DND-41 (cell line): ENCODE data around the gene MEOX2.

ENCODE experiments used
- ATAC-seq: fragments of 200-7000 bp; cut with Tn5 transposase; 3 replicates; pipeline ENCODE4 v1.9.1; 2021; ENCODE audit warnings: low read depth; ENCODE audit not compliant: insufficient read depth
- DNase-seq: peaks from one replicate; pipeline ENCODE4 v3.0.0-alpha.2; 2020
- H2AFZ ChIP-seq: 2 replicates; pipeline ENCODE4 v1.6.0; 2012; ENCODE audit warnings: low read depth, low read length
- H3K27ac ChIP-seq: 2 replicates; pipeline ENCODE4 v1.5.1; 2012; ENCODE audit warnings: low read length, inconsistent platforms
- H3K27me3 ChIP-seq: fragments of 200-600 bp; sonication (generic); 2 replicates; pipeline ENCODE4 v1.6.0; 2012; ENCODE audit warnings: low read length, mild to moderate bottlenecking, inconsistent platforms; ENCODE audit not compliant: insufficient read depth, poor library complexity
- H3K36me3 ChIP-seq: 2 replicates; pipeline ENCODE4 v1.5.1; 2012; ENCODE audit warnings: low read length, inconsistent platforms; ENCODE audit not compliant: insufficient read depth
- H3K4me1 ChIP-seq: 2 replicates; pipeline ENCODE4 v1.5.1; 2012; ENCODE audit warnings: mild to moderate bottlenecking, low read length; ENCODE audit not compliant: insufficient read depth
- H3K4me2 ChIP-seq: 2 replicates; pipeline ENCODE4 v1.6.0; 2012; ENCODE audit warnings: mild to moderate bottlenecking, moderate library complexity, low read length, inconsistent platforms; ENCODE audit not compliant: insufficient read depth
- H3K4me3 ChIP-seq, 2 experiments: fragments of 200-600 bp in 1 of 2; shearing (Covaris generic) in 1 of 2; 2 replicates each; pipeline ENCODE4 v1.5.1; 2012 to 2016; ENCODE audit warnings: inconsistent platforms in 2 of 2, low read length in 2 of 2, mild to moderate bottlenecking in 2 of 2, low read depth in 1 of 2, moderate library complexity in 1 of 2
- H3K79me2 ChIP-seq: 2 replicates; pipeline ENCODE4 v1.6.0; 2012; ENCODE audit warnings: low read length, inconsistent platforms; ENCODE audit not compliant: insufficient read depth
- H3K9ac ChIP-seq: 2 replicates; pipeline ENCODE4 v1.6.0; 2012; ENCODE audit warnings: low read depth, mild to moderate bottlenecking, inconsistent platforms, low read length, moderate library complexity
- H3K9me3 ChIP-seq: 2 replicates; pipeline ENCODE4 v1.5.1; 2012; ENCODE audit warnings: low read length, moderate library complexity, mild to moderate bottlenecking, inconsistent platforms; ENCODE audit not compliant: insufficient read depth, severe bottlenecking
- H4K20me1 ChIP-seq: 2 replicates; pipeline ENCODE4 v1.6.0; 2012; ENCODE audit warnings: low read length; ENCODE audit not compliant: insufficient read depth
- EZH2 ChIP-seq: IDR thresholded peaks from 3 replicates; pipeline ENCODE4 v1.6.1; 2012; ENCODE audit warnings: borderline replicate concordance, low read depth, mild to moderate bottlenecking, moderate library complexity, low read length, inconsistent platforms; ENCODE audit not compliant: severe bottlenecking
- TF ChIP-seq, protein P1 (sequence below): IDR thresholded peaks from 2 replicates; pipeline ENCODE4 v1.5.1; 2012; ENCODE audit warnings: borderline replicate concordance, low read length, moderate library complexity, mild to moderate bottlenecking; ENCODE audit not compliant: poor library complexity, severe bottlenecking; ENCODE audit errors: extremely low read depth

Gene MEOX2

DNA sequence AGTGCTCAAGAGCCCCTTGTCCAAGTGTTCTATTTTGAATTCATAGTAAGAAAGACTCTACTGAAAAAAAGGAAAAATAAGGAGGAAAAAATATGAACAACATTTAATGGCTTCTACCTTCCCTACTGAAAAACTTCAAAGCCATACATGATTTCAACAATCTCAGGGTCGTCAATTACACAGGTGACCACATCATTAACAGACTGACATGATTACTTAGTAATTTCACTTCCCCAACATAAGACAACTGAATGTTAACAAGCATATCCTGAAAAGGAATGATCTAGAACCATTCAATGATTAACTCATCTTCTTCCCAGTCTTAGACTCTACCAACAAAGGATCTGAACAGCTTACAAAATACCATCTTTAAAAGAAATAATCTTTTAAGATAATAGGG lies 34.8 kb downstream of the MEOX2 start:
- Histone ChIP-seq H3K79me2 (no peaks in the 10 kb centered on the region), H3K36me3 (no peaks in the 10 kb centered on the region), H3K4me3 (no peak overlapping the region), H3K9me3 (no peaks in the 10 kb centered on the region), H3K4me2 (no peak overlapping the region), H3K27me3 (no peaks in the 10 kb centered on the region), H3K27ac (no peak overlapping the region), H3K9ac (no peak overlapping the region), H2AFZ (no peak overlapping the region), H3K4me1 (no peaks in the 10 kb centered on the region), H4K20me1 (no peaks in the 10 kb centered on the region)
- DNase-seq (no peak), ATAC-seq (no peak)
- TF ChIP-seq EZH2 = no peak

DNA sequence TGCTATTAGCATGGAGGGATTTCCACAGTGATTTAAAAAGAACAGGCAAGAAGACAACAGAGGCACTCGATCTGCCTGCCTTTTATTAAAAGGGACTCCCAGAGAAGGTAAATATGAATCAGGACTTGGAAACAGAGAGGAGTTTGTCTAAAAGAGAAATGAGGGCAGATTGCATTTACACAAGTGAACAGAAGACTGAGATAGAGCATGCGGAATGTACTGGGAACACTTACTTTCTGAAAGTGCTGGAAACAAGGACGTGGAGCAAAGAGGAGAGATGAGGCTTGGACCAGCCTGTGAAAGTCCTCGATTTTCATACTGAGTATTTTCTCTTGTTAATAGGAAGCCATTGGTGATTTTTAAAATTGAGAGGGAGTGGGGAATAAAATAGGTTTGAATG lies 35.7 kb downstream of the MEOX2 start:
- TF ChIP-seq, protein P1, sequence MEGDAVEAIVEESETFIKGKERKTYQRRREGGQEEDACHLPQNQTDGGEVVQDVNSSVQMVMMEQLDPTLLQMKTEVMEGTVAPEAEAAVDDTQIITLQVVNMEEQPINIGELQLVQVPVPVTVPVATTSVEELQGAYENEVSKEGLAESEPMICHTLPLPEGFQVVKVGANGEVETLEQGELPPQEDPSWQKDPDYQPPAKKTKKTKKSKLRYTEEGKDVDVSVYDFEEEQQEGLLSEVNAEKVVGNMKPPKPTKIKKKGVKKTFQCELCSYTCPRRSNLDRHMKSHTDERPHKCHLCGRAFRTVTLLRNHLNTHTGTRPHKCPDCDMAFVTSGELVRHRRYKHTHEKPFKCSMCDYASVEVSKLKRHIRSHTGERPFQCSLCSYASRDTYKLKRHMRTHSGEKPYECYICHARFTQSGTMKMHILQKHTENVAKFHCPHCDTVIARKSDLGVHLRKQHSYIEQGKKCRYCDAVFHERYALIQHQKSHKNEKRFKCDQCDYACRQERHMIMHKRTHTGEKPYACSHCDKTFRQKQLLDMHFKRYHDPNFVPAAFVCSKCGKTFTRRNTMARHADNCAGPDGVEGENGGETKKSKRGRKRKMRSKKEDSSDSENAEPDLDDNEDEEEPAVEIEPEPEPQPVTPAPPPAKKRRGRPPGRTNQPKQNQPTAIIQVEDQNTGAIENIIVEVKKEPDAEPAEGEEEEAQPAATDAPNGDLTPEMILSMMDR = no peak
- TF ChIP-seq EZH2 = no peak
- Histone ChIP-seq H3K36me3 (no peaks in the 10 kb centered on the region), H4K20me1 (no peaks in the 10 kb centered on the region), H3K4me2 (no peak overlapping the region), H3K27ac (no peak overlapping the region), H3K9ac (no peak overlapping the region), H3K9me3 (no peaks in the 10 kb centered on the region), H3K79me2 (no peaks in the 10 kb centered on the region), H2AFZ (no peak overlapping the region), H3K27me3 (no peaks in the 10 kb centered on the region), H3K4me3 (no peak overlapping the region), H3K4me1 (no peaks in the 10 kb centered on the region)
- no peak for DNase-seq
- ATAC-seq = no peak

DNA sequence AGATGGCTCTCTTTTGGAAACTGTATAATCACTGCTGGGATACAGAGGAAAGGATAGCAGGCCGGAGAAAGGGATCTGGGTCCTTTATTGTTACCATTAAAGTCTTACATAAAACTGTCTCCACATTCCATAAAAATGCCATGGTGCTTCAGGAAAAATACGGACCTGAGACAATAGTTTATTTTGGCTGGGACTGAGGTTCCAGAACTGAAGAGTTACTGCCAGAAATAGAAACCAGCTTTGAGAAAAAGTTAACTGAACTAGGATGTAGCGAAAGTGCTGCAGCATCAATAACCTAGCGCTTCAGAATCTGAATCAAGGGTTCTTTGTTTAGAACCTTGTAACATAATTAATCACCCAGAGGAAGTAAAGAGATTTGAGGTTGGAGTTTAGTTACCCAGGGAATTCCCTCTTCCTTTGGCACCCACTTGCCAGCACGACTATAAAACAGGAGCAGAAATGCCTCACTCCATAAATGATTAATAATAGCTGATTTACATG lies 38.0 kb downstream of the MEOX2 start:
- Histone ChIP-seq H3K9me3 (peaks cover 4% of the 10 kb centered on the region), H4K20me1 (no peaks in the 10 kb centered on the region), H3K4me2 (no peak overlapping the region), H3K79me2 (no peaks in the 10 kb centered on the region), H2AFZ (no peak overlapping the region), H3K27ac (no peak overlapping the region), H3K36me3 (no peaks in the 10 kb centered on the region), H3K4me3 (no peak overlapping the region), H3K4me1 (no peaks in the 10 kb centered on the region), H3K27me3 (no peaks in the 10 kb centered on the region), H3K9ac (no peak overlapping the region)
- no peak for TF ChIP-seq EZH2
- TF ChIP-seq, protein P1 = no peak
- DNase-seq = no peak
- no peak for ATAC-seq

DNA sequence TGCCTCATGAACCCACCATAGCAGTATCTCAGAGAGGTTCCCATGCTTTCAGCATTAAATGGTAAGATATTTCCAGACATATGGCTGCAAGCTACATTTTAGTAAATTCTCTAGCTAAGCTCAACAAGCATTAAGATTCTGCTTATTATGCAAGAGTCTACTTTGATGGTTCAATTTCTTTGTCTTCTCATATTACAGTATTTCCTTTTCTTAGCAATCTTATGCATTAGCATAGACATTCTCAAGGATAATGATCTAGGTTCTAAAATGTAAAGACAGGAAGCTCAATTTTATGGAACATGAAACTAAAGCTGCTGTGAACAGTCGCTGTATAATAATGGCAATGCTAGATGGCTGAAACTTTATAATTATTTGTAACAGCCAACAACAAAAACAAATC lies 39.2 kb downstream of the MEOX2 start:
- no peak overlapping the region for H3K27ac ChIP-seq
- no peaks in the 10 kb centered on the region for H3K4me1 ChIP-seq

More for the DNA sequence above, 39.2 kb downstream of the MEOX2 start:
- Histone ChIP-seq H3K36me3 (no peaks in the 10 kb centered on the region), H3K27me3 (no peaks in the 10 kb centered on the region), H2AFZ (no peak overlapping the region), H3K79me2 (no peaks in the 10 kb centered on the region), H3K4me2 (no peak overlapping the region), H3K4me3 (no peak overlapping the region), H3K9ac (no peak overlapping the region), H4K20me1 (no peaks in the 10 kb centered on the region), H3K9me3 (peaks cover 4% of the 10 kb centered on the region)
- no peak for ATAC-seq
- no peak for DNase-seq
- TF ChIP-seq, protein P1 = no peak
- TF ChIP-seq EZH2 = no peak
